HL-60 (cell line): ENCODE data around the gene NAT8L.

ENCODE experiments used
- DNase-seq, 2 experiments: peaks; one replicate each; pipeline ENCODE4 v3.0.0-alpha.2; 2010 to 2020; ENCODE audit warnings: low read depth in 1 of 2, low spot score in 1 of 2
- H3K27ac ChIP-seq: fragments of 250-450 bp; sonication (Bioruptor Pico); replicated peaks from 2 replicates; pipeline ENCODE4 v1.5.1; 2020; ENCODE audit warnings: mild to moderate bottlenecking, moderate library complexity
- H3K27me3 ChIP-seq: fragments of 250-450 bp; sonication (Bioruptor Pico); 2 replicates; pipeline ENCODE4 v1.5.1; 2021; ENCODE audit warnings: mild to moderate bottlenecking, moderate library complexity; ENCODE audit not compliant: insufficient read depth, poor library complexity, severe bottlenecking
- H3K4me3 ChIP-seq: replicated peaks from 2 replicates; pipeline ENCODE4 v1.5.1; 2011; ENCODE audit warnings: mild to moderate bottlenecking, control low read depth, low read length; ENCODE audit not compliant: insufficient read depth
- CTCF ChIP-seq: IDR thresholded peaks from one replicate; pipeline ENCODE4 v1.5.1; 2011; ENCODE audit warnings: low read length, control low read depth, inconsistent platforms; ENCODE audit not compliant: insufficient read depth
- GABPA ChIP-seq: IDR thresholded peaks from 2 replicates; pipeline ENCODE4 v1.6.1; 2012; ENCODE audit warnings: low read depth
- POLR2AphosphoS5 ChIP-seq: IDR thresholded peaks from 2 replicates; pipeline ENCODE4 v1.6.1; 2012; ENCODE audit warnings: low read depth
- SPI1 ChIP-seq: IDR thresholded peaks from 2 replicates; pipeline ENCODE4 v1.6.1; 2012; ENCODE audit warnings: low read depth, mild to moderate bottlenecking, borderline replicate concordance
- TF ChIP-seq, protein P1 (sequence below): IDR thresholded peaks from 2 replicates; pipeline ENCODE4 v1.6.1; 2012; ENCODE audit warnings: low read depth; ENCODE audit not compliant: insufficient replicate concordance

NAT8L gene

DNA sequence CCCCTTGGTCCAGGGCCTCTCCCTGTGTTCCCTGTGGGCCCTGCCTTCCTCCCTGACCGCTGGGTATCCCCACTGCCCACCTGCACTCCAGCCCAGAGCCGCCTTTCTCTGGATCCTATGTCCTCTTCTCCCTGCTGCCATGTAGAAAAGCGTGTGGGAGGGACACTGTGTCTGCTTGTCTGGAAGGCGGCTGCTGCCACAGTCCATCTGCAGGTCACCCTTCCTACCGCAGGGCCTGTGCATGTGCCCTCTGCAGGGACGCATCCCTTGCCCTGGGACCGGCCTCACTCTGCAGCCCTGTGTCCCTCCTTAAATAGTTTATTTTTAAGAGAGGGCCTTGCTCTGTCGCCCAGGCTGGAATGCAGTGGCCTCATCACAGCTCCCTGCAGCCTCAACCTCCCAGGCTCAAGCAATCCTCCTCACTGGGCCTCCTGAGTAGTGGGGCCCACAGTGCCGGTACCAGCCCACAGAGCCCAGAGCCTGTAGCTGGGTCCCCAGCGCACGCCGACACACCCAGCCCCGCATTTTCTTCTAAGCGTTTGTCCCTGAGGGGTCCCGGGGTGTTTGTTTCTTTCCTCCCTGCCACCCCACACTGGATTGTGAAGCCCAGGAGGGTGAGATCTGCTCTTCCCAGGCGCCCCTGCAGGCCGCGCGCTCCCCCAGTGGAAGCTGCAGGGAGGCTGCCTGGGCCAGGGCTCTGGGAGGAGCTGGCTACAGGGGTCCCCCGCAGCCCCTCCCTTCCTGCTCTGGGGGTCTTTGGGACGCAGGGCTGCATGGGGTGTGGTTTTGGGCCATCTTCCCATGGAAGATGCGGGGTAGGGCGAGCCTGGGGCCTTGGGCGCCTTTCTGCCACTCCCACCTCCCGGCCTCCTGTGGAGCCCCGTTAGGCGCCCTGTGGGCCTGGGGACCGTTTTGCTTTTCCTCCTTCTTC lies 12.8 kb upstream of the NAT8L start:
- Histone ChIP-seq H3K27ac (no peak overlapping the region), H3K27me3 (peaks cover 13% of the 10 kb centered on the region), H3K4me3 (no peak overlapping the region)
- TF ChIP-seq, protein P1, sequence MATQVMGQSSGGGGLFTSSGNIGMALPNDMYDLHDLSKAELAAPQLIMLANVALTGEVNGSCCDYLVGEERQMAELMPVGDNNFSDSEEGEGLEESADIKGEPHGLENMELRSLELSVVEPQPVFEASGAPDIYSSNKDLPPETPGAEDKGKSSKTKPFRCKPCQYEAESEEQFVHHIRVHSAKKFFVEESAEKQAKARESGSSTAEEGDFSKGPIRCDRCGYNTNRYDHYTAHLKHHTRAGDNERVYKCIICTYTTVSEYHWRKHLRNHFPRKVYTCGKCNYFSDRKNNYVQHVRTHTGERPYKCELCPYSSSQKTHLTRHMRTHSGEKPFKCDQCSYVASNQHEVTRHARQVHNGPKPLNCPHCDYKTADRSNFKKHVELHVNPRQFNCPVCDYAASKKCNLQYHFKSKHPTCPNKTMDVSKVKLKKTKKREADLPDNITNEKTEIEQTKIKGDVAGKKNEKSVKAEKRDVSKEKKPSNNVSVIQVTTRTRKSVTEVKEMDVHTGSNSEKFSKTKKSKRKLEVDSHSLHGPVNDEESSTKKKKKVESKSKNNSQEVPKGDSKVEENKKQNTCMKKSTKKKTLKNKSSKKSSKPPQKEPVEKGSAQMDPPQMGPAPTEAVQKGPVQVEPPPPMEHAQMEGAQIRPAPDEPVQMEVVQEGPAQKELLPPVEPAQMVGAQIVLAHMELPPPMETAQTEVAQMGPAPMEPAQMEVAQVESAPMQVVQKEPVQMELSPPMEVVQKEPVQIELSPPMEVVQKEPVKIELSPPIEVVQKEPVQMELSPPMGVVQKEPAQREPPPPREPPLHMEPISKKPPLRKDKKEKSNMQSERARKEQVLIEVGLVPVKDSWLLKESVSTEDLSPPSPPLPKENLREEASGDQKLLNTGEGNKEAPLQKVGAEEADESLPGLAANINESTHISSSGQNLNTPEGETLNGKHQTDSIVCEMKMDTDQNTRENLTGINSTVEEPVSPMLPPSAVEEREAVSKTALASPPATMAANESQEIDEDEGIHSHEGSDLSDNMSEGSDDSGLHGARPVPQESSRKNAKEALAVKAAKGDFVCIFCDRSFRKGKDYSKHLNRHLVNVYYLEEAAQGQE: no peak
- TF ChIP-seq CTCF (no peak), GABPA (no peak), POLR2AphosphoS5 (no peak)
- no peak for DNase-seq

DNA sequence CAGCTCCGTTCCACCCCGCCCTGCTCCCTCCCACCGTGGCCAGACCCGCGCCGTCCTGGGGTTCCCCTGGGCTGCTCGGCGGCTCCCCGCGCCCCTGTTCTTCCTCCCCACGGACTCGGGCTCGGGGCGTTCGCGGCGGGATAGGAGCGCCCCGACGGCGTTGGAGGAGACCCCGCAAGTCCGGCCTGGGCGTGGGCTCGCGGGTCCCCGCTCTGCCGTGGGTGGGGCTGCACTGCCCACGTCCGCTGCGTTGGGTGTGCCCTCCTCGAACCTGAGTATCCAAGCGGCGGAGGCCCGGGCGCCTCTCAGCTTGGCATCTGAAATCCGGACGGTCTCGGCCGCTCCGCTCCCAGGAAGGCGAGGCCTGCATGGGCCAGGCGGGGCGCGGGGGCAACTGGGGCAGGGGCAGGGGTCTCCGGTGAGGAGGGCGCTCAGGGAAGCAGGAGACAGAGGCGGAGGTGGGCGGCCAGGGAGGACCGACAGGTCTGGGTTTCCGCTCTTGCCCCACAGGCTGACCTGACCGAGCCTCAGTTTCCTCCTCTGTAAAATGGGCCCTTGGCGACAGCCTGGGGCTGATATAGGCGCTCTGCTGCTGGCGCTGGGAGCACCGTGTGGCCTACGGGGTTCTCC lies 12.0 kb upstream of the NAT8L start:
- Histone ChIP-seq H3K27me3 (peaks cover 9% of the 10 kb centered on the region), H3K4me3 (no peak overlapping the region), H3K27ac (no peak overlapping the region)
- no peak for DNase-seq
- TF ChIP-seq POLR2AphosphoS5 (no peak), GABPA (no peak), CTCF (no peak), SPI1 (no peak)
- TF ChIP-seq, protein P1: no peak

DNA sequence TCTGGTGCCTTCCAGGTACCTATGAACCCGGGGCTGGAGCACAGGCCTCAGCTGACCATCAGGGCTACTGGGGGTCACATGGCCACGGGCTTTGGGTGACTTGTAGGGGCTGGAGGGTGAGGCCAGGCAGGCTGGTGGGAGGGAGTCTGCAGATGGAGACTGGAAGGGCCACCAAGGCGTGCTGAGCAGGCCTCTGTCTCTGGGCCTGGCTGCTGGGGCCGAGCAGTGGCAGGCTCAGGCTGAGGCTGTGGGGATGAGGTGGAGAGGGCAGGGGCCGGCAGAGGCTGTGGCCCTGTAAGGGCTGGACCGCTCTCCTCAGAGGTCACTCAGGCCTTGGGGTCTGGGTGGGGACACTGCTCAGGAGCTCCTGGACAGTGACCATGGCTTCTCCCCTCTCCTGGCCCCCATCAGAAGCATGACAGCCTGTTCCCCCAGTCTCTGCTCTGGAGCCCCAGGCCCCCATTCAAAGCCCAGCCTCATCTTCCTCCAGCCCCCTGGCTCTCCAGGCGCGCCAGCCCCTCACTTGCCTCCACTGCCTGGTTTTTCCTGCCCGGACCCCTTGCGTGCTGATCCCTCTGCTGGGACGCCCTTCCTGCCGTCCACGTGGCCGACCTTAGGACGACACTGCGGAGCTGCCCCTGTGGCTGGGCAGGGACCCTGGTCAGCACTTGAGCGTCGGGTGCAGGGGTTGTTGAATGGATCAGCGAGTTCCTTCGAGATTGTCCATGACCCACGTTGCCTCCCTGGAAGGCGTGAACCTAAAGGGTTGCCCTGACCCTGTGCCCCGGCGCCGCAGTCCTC lies 11.1 kb upstream of the NAT8L start:
- no peak for DNase-seq
- peaks cover 9% of the 10 kb centered on the region for H3K27me3 ChIP-seq
- TF ChIP-seq, protein P1: no peak
- TF ChIP-seq SPI1 (no peak), POLR2AphosphoS5 (no peak), GABPA (no peak), CTCF (no peak)
- H3K27ac ChIP-seq: no peak overlapping the region
- no peak overlapping the region for H3K4me3 ChIP-seq
